Esophagus squamous epithelium (tissue), 4 donors: ENCODE data around the gene IFT27.

Source experiments
- CTCF ChIP-seq, 6 experiments: fragments of 450-650 bp in 4 of 6; fragments of 200-600 bp in 2 of 6; sonication (generic) in 2 of 6; IDR thresholded peaks; one replicate each; pipeline ENCODE4 v1.5.1; 2016 to 2019; ENCODE audit warnings: antibody characterized with exemption in 6 of 6, mild to moderate bottlenecking in 4 of 6, moderate library complexity in 4 of 6
- POLR2A ChIP-seq, 4 donors: fragments of 450-650 bp; IDR thresholded peaks; one replicate each; pipeline ENCODE4 v1.6.1; 2017; ENCODE audit warnings: antibody characterized with exemption in 4 of 4, mild to moderate bottlenecking in 4 of 4, moderate library complexity in 3 of 4

- TF ChIP-seq CTCF (IDR thresholded peaks at IDR 0.05) (no peak), POLR2A (IDR thresholded peaks at IDR 0.05) (no peak)
Measured at GRCh38 chr22:36744413-36744765, 31.5 kb downstream of the IFT27 start.
